ENCODE data around the gene SYT9. TPM values are rescaled to one million over a fixed set of nuclear protein-coding genes. Genes with fewer than 3 reads are reported as not detected.

The SYT9 gene
- polyA plus RNA-seq, 2 of the 4 experiments (the other 2 are of a cell fraction): 0.10 TPM; not detected in 1

GRCh38 chr11:7498193-7498592 lies 246.5 kb downstream of the SYT9 start:
- DNase-seq (ENCODE audit: low read depth in 1 of 2, low spot score in 1 of 2) (no peak), ATAC-seq (no peak), FAIRE-seq (no peak)
- Histone ChIP-seq H3K4me3 (no peak overlapping the region), H3K4me1 (no peaks in the 10 kb centered on the region), H3K9me3 (no peaks in the 10 kb centered on the region), H3K4me2 (no peak overlapping the region), H3K27ac (no peak overlapping the region)
- TF ChIP-seq MYC (IDR thresholded peaks at IDR 0.05; ENCODE audit: borderline replicate concordance, low read length) (no peak), E2F6 (IDR thresholded peaks at IDR 0.05; ENCODE audit: borderline replicate concordance, low read depth) (no peak)
- ChIA-PET CTCF (interaction anchor here (0.8 kb wide), 1 partner anchor 168 kb away, joined by 3 read pairs; no protein-coding TSS in a partner anchor), POLR2A (no interaction called here)
- 54% methylated on average over 4 of the region's 4 CpGs for WGBS (ENCODE audit: missing lambda C conversion rate)

DNA sequence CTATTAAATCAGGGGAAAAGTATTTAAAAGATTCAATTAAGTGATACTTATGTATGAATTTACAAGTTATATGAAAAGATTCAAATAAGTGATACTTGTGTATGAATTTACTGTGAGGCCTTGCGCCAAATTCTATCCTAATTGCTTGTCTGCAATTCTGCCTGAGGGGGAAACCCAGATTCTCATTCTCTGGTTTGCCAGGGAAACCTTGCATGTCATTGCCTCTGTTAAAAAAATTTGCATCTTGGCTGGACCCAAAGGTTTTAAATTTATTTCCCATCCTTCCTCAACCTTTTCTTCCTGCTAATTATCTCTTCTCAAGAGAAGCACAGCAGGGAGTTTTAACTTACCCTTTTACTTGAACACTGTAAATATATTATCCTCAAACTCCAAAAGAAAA lies 247.4 kb downstream of the SYT9 start:
- Histone ChIP-seq H3K4me3 (no peak overlapping the region), H3K9me3 (no peaks in the 10 kb centered on the region), H3K4me1 (no peaks in the 10 kb centered on the region), H3K4me2 (no peak overlapping the region), H3K27ac (no peak overlapping the region)
- no peak for FAIRE-seq
- no peak for DNase-seq (ENCODE audit: low read depth in 1 of 2, low spot score in 1 of 2)
- no peak for TF ChIP-seq E2F6 (IDR thresholded peaks at IDR 0.05; ENCODE audit: borderline replicate concordance, low read depth)
- TF ChIP-seq PHF8 (IDR thresholded peaks at IDR 0.05; ENCODE audit: borderline replicate concordance, low read depth): no peak
- TF ChIP-seq KDM5A (IDR thresholded peaks at IDR 0.05): no peak
- TF ChIP-seq CHD4 (IDR thresholded peaks at IDR 0.05; ENCODE audit: borderline replicate concordance): no peak
- no peak for TF ChIP-seq TFCP2L1 (CRISPR knock-in tag; IDR thresholded peaks at IDR 0.05)
- no peak for TF ChIP-seq ZFP36 (IDR thresholded peaks at IDR 0.05; ENCODE audit: borderline replicate concordance, partially characterized antibody)
- no peak for TF ChIP-seq MYC (IDR thresholded peaks at IDR 0.05; ENCODE audit: borderline replicate concordance, low read length)
- TF ChIP-seq HEYL (CRISPR knock-in tag; IDR thresholded peaks at IDR 0.05): no peak
- no peak for TF ChIP-seq HOXA7 (CRISPR knock-in tag; IDR thresholded peaks at IDR 0.05)
- TF ChIP-seq NR3C1 (IDR thresholded peaks at IDR 0.05): no peak
- TF ChIP-seq EHF (CRISPR knock-in tag; IDR thresholded peaks at IDR 0.05): no peak
- no peak for TF ChIP-seq TP53 (CRISPR knock-in tag; IDR thresholded peaks at IDR 0.05)
- TF ChIP-seq ATOH8 (CRISPR knock-in tag; IDR thresholded peaks at IDR 0.05; ENCODE audit: low read depth): no peak
- TF ChIP-seq JUNB (IDR thresholded peaks at IDR 0.05): no peak
- TF ChIP-seq CBX8 (IDR thresholded peaks at IDR 0.05): no peak
- no peak for TF ChIP-seq MAX (IDR thresholded peaks at IDR 0.05)
- TF ChIP-seq GATA3 (IDR thresholded peaks at IDR 0.05; ENCODE audit: borderline replicate concordance): no peak
- TF ChIP-seq HOXB5 (CRISPR knock-in tag; IDR thresholded peaks at IDR 0.05): no peak
- TF ChIP-seq REST (IDR thresholded peaks at IDR 0.05): no peak
- no peak for TF ChIP-seq NPAS2 (CRISPR knock-in tag; IDR thresholded peaks at IDR 0.05; ENCODE audit: borderline replicate concordance)
- POLR2A ChIA-PET: no interaction called here
- CTCF ChIA-PET: interaction anchor here (0.7 kb wide), 1 partner anchor 189 kb away, joined by 3 read pairs; no protein-coding TSS in a partner anchor
- WGBS (ENCODE audit: missing lambda C conversion rate): 96% methylated on average over 1 of the region's 1 CpG
- no peak for ATAC-seq

Data from A549 (cell line).